Measurements from ENCODE around the gene MRNIP.

The MRNIP gene

GRCh38 chr5:179904463-179905160 lies 46.0 kb upstream of the MRNIP start:
- no peak for DNase-seq (ENCODE audit: low read depth, low spot score)
- in situ Hi-C loops (cut with HindIII; ENCODE audit: low sequenced_read_pairs), result no loop called here
- no peak for TF ChIP-seq CTCF (IDR thresholded peaks at IDR 0.05; ENCODE audit: low read depth, low read length)
- no peak overlapping the region for H3K4me3 ChIP-seq (ENCODE audit: low read depth, low read length)

GRCh38 chr5:179902763-179903158 lies 44.1 kb upstream of the MRNIP start:
- in situ Hi-C loops (cut with HindIII; ENCODE audit: low sequenced_read_pairs), result no loop called here
- no peak for TF ChIP-seq CTCF (IDR thresholded peaks at IDR 0.05; ENCODE audit: low read depth, low read length)
- no peak for DNase-seq (ENCODE audit: low read depth, low spot score)
- no peak overlapping the region for H3K4me3 ChIP-seq (ENCODE audit: low read depth, low read length)

- in situ Hi-C loops (cut with HindIII; ENCODE audit: low sequenced_read_pairs), result no loop called here
Observed at GRCh38 chr5:179901915-179902762, 43.5 kb upstream of the MRNIP start.

GRCh38 chr5:179901462-179901861 lies 42.8 kb upstream of the MRNIP start:
- H3K4me3 ChIP-seq (ENCODE audit: low read depth, low read length), result no peak overlapping the region
- no peak for TF ChIP-seq CTCF (IDR thresholded peaks at IDR 0.05; ENCODE audit: low read depth, low read length)
- in situ Hi-C loops (cut with HindIII; ENCODE audit: low sequenced_read_pairs), result no loop called here
- DNase-seq (ENCODE audit: low read depth, low spot score), result no peak

More at GRCh38 chr5:179901915-179902762, 43.5 kb upstream of the MRNIP start:
- no peak for TF ChIP-seq CTCF (IDR thresholded peaks at IDR 0.05; ENCODE audit: low read depth, low read length)
- no peak for DNase-seq (ENCODE audit: low read depth, low spot score)
- no peak overlapping the region for H3K4me3 ChIP-seq (ENCODE audit: low read depth, low read length)

- in situ Hi-C loops (cut with HindIII; ENCODE audit: low sequenced_read_pairs), result no loop called here
- no peak for TF ChIP-seq CTCF (IDR thresholded peaks at IDR 0.05; ENCODE audit: low read depth, low read length)
- no peak for DNase-seq (ENCODE audit: low read depth, low spot score)
- H3K4me3 ChIP-seq (ENCODE audit: low read depth, low read length), result no peak overlapping the region
Observed at GRCh38 chr5:179900711-179901110, 42.1 kb upstream of the MRNIP start.

- H3K4me3 ChIP-seq (ENCODE audit: low read depth, low read length), result no peak overlapping the region
- no peak for DNase-seq (ENCODE audit: low read depth, low spot score)
- no peak for TF ChIP-seq CTCF (IDR thresholded peaks at IDR 0.05; ENCODE audit: low read depth, low read length)
- in situ Hi-C loops (cut with HindIII; ENCODE audit: low sequenced_read_pairs), result no loop called here
Observed at GRCh38 chr5:179900206-179900605, 41.6 kb upstream of the MRNIP start.

Data from astrocyte of the spinal cord (primary cell).